Tongue (tissue), 2 donors: ENCODE measurements around the gene MYBL2. TPM values are rescaled to one million over a fixed set of nuclear protein-coding genes. Genes with fewer than 3 reads are reported as not detected.
"Not testable (repeated sequence)": the region's sequence is repeated elsewhere in the genome, so short reads cannot be mapped to it uniquely, and the experiment has no call there.

Experiments used
- DNase-seq: peaks from one replicate; pipeline ENCODE4 v3.0.0-alpha.2; 2015
- total RNA-seq: library from RNA; depleted of rRNA; stranded (reverse); fragments of >200 nt; gene quantifications from one replicate; pipeline ENCODE4 v1.2.3, GENCODE V29; 2014

Gene MYBL2
- 7.7 TPM for total RNA-seq

DNA sequence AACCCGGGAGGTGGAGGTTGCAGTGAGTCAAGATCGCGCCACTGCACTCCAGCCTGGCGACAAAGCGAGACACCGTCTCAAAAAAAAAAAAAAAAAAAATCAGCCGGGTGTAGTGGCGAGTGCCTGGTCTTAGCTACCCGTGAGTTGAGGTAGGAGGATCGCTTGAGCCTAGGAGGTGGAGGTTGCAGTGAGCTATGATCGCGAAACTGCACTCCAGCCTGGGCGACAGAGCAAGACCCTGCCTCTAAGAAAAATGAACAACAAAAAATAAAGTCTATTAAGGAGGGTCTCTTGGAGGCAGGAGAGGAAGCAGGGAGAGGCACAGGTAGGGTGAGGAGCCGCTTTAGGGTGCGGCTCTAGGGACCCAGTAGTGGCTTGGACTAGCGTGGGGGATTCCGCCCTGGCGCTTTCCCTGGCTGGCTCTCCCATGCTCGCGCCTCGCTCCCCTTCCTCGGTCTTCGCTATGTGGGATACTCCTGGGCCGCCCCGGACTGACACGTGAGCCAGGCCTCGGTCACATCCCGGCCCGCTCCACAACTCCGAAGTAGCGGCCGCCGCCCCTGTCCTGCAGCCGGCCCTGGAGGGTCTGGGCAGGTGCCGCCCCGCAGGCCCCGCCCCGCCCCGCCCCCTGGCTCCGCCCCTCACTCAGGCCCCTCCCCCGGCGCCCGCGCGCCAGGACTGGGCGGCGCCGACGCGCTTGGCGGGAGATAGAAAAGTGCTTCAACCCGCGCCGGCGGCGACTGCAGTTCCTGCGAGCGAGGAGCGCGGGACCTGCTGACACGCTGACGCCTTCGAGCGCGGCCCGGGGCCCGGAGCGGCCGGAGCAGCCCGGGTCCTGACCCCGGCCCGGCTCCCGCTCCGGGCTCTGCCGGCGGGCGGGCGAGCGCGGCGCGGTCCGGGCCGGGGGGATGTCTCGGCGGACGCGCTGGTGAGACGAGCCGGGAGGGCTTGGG lies at the start of gene MYBL2:
Gene MYBL2 (plus strand): TSS at position 739 of the 953 bp plus-strand sequence. CDS start 170 bp downstream, at position 909.
- peak; percentile 78 for DNase-seq

GRCh38 chr20:43631598-43631997 lies 35.3 kb upstream of the MYBL2 start:
- no peak for DNase-seq

DNA sequence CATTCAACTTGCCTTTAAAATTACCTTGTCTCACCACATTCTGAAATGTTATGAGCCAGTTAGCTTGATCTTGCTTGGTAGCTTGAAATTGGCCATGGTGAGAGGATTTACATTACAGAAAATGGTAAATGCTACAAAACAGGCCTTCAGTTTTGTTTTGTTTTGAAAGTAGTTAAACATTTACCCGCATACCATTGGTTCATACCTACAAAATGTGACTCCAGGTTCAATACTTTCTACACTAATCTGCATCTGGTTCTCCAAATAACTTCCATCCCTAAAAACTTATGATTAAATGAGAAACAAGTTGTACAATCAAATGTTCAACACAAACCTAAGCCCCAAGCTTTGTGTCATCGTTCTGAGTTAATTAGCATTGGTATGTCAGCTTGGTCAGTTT lies 30.5 kb upstream of the MYBL2 start:
- no peak for DNase-seq

- DNase-seq, result no peak
These were observed 24.4 kb upstream of the MYBL2 start for GRCh38 chr20:43642548-43642947.

GRCh38 chr20:43650997-43651525 lies 15.9 kb upstream of the MYBL2 start:
- DNase-seq, result no peak

- DNase-seq, result not testable (repeated sequence)
These were observed 15.2 kb upstream of the MYBL2 start for GRCh38 chr20:43651650-43652184.

DNA sequence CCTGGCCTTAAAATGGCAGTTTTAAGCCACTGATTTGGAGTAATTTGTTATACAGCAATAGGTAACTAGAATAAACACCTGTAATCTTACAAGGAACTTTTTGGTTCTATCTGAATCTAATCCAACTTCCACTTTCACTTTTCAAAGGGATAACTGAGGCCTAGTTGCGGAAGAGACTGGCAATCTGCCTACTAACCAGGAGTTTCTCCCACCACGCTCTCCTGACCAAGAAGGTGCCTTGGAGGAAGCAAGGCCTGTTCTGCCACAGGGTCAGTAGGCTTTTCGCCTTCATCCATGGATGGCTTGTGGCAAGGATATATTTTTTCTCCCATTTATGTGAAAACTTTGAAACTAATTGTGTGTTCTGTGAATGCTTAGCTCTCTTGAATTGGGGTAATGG lies 12.9 kb upstream of the MYBL2 start:
- no peak for DNase-seq

DNA sequence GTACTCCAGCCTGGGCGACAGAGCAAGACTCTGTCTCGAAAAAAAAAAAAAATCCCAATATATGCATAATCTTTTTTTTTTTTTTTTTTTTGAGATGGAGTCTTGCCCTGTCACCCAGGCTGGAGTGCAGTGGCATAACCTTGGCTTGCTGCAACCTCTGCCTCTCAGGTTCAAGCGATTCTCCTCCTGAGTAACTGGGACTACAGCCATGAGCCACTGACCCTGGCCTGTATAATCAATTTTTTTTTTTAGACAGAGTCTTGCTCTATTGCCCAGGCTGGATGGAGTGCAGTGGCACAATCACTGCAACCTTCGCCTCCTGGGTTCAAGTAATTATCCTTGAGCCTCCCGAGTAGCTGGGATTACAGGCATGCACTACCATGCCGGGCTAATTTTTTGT lies 11.7 kb upstream of the MYBL2 start:
- not testable (repeated sequence) for DNase-seq

GRCh38 chr20:43655937-43656336 lies 11.0 kb upstream of the MYBL2 start:
- no peak for DNase-seq

DNA sequence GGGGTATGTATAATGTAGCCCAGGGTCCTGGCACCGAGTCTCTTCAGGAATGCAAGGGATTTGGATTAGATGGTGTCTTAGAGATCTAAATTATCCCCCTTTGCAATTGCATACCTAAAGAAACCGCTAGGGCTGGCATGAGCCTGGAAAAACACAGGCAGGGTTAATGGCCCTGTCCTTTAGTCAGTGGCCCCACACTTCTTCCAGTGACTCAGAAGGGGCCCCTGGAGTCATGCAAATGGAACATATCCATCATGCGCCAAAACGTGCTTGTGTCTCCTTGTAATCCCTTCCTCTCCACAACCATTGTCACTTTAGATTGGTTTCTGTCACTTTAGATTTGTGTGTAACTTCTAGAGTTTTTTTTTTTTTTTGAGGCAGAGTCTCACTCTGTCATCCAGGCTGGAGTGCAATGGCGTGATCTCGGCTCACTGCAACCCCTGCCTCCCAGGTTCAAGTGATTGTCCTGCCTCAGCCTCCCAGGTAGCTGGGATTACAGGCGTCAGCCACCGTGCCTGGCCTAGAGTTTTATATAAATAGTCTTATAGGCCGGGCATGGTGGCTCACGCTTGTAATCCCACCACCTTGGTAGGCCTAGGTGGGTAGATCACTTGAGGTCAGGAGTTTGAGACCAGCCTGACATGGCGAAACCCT lies 8.7 kb upstream of the MYBL2 start:
- no peak for DNase-seq

GRCh38 chr20:43658723-43659419 lies 8.0 kb upstream of the MYBL2 start:
- DNase-seq, result no peak

- no peak for DNase-seq
These were observed 3.8 kb upstream of the MYBL2 start for GRCh38 chr20:43662943-43663655.

GRCh38 chr20:43665466-43666176 lies 1.3 kb upstream of the MYBL2 start:
- DNase-seq, result no peak

GRCh38 chr20:43667341-43668132 lies 623 bp downstream of the MYBL2 start:
- DNase-seq, result peak; percentile 49

DNA sequence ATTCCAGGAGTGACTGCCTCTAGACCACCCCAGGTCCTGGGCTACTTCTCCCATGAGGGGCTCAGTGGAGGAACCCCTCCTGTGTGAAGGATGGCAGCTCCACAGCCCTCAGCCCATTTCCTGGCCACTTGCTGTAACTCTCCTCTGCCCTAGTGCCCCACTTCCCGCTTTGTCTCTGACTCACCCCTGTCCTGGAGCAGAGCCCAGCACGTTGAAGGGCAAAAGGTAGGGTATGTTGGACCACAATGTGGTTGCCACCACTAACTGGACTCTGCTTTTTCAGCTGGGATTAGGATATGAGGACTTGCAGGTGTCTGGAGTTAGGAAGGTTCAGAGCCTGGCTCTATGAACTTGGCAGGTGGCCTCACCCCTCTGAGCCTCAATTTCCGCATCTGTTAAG lies 2.4 kb downstream of the MYBL2 start:
- no peak for DNase-seq

DNA sequence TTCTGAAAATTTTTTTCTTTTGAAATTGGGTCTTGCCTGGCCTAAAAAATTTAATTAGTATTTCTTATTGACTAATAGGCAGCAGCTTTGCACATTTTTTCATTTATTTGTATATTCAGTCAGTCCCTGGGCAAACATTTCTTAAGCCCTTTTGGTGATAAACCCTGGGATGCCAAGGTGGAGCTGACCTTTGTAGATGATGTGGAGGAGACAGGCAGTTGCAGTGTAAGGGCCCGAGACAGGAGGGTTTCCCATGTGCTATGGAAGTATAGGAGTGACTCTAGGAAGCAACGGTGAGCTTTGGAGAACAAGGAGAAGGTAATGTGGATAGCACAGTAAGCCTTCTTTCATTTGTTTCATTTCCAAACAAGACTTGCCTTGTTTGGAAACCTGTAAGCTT lies 3.5 kb downstream of the MYBL2 start:
- no peak for DNase-seq

DNA sequence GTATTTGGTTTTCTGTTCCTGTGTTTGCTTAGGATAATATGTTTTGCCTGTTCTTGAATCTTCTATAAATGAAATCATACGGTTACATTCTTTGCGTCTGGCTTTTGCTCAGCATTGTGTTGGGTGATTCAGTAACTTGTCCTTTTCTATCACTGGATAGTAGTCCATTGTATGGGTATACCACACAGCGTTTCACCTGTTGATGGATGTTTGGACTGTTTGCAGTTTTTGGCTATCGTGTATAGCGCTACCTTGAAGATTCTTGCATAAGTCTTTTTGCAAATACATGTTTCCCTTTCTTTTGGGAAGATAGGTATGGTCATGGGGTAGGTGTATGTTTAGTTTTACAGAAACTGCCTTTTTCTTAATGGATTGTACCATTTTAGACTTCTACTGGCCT lies 9.5 kb downstream of the MYBL2 start:
- DNase-seq, result no peak

DNA sequence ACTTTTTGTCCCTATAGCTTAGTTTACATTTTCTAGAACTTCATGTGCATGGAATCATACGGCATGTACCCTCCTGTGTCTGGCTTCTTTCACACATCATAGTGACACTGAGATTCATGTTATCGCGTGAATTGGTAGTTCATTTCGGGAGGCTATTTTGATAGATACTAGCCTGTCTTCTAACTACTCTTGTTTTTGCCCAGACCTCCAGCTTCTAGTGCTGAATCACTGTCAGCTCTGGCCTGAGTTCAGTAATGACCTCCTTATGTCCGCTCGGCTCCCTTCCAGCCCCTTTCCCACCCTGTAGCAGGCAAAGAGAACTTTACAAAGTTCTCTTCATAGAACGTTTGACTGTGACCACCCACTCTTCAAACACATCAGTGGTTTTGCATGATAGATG lies 14.1 kb downstream of the MYBL2 start:
- no peak for DNase-seq

GRCh38 chr20:43681468-43681942 lies 14.6 kb downstream of the MYBL2 start:
- peak; percentile 44 for DNase-seq

DNA sequence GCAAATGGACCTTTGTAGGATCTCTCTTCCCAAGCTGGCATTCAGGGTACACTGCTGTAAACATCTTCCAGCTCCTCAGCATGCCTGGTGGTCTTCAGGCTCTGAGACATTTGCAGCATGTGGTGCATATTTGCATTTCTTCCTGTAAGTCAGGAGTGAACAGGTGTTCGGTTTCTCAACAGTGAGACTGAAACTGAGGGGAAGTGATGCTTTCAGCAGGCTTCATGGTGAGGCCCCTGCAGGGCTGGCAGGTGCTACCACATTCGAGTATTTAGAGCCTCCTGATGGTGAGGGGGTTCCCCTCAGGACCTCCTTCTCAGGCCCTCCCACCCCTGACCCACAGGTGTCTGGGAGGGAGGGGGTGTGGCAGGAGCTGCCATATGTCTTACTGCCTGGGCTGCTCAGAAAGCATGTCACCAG lies 15.1 kb downstream of the MYBL2 start:
- DNase-seq, result peak; percentile 5
